H1 (cell line): ENCODE measurements around the gene SHANK1. TPM values are rescaled to one million over a fixed set of nuclear protein-coding genes. Genes with fewer than 3 reads are reported as not detected.

ENCODE experiments used
- CTCF ChIA-PET: fragments of 300-600 bp; sonication (Branson Sonifier 250); formaldehyde crosslinking; loops from one replicate; lab custom pipeline; 2021; ENCODE audit not compliant: partially characterized antibody; lab: Charles Lee
- POLR2A ChIA-PET: fragments of 300-600 bp; sonication (Branson Sonifier 250); formaldehyde crosslinking; loops from one replicate; lab custom pipeline; 2021; ENCODE audit warnings: inconsistent platforms; ENCODE audit not compliant: partially characterized antibody; lab: Charles Lee
- DNase-seq, 2 experiments: peaks; one replicate each; pipeline versions ENCODE4 v3.0.0 to v3.0.0-alpha.2; 2010 to 2022; ENCODE audit warnings: low spot score in 2 of 2, low read depth in 1 of 2, mixed read lengths in 1 of 2
- FAIRE-seq: peaks from 2 replicates; lab custom pipeline; 2011; peaks lifted over from hg19 to GRCh38; lab: Jason Lieb, UNC
- H2AFZ ChIP-seq: 2 replicates; pipeline ENCODE4 v1.8.1; 2012; ENCODE audit warnings: low read length, inconsistent platforms
- H2AK5ac ChIP-seq: 2 replicates; pipeline ENCODE4 v1.6.1; 2013; ENCODE audit warnings: low read depth, low read length
- H2BK120ac ChIP-seq: replicated peaks from 2 replicates; pipeline ENCODE3; 2013; ENCODE audit warnings: low read depth, low read length, inconsistent platforms
- H2BK12ac ChIP-seq: 2 replicates; pipeline ENCODE4 v1.6.1; 2013; ENCODE audit warnings: low read depth, low read length
- H2BK15ac ChIP-seq: 2 replicates; pipeline ENCODE4 v1.6.1; 2013; ENCODE audit warnings: low read length
- H2BK20ac ChIP-seq: 2 replicates; pipeline ENCODE4 v1.6.1; 2013; ENCODE audit warnings: low read length
- H2BK5ac ChIP-seq: 2 replicates; pipeline ENCODE4 v1.6.1; 2013; ENCODE audit warnings: low read depth, low read length
- H3K14ac ChIP-seq: 2 replicates; pipeline ENCODE4 v1.6.1; 2013; ENCODE audit warnings: inconsistent platforms; ENCODE audit not compliant: insufficient read length
- H3K18ac ChIP-seq: 2 replicates; pipeline ENCODE4 v1.6.1; 2013; ENCODE audit warnings: low read length; ENCODE audit errors: extremely low read depth
- H3K23ac ChIP-seq: 2 replicates; pipeline ENCODE4 v1.6.1; 2013; ENCODE audit warnings: inconsistent platforms; ENCODE audit not compliant: insufficient read length
- H3K23me2 ChIP-seq: 2 replicates; pipeline ENCODE4 v1.6.1; 2013; ENCODE audit warnings: low read depth, low read length
- H3K27ac ChIP-seq: 2 replicates; pipeline ENCODE4 v1.6.1; 2011; ENCODE audit warnings: low read depth, low read length, inconsistent platforms
- H3K27me3 ChIP-seq, 4 experiments: replicated peaks in 1 of 4; 1 replicate in 1 of 4; 2 replicates in 3 of 4; pipeline versions ENCODE4 v1.6.1 to v1.8.1; 2011 to 2013; ENCODE audit warnings: low read length in 3 of 4, mild to moderate bottlenecking in 3 of 4, inconsistent platforms in 2 of 4, mixed read lengths in 2 of 4, moderate library complexity in 1 of 4; ENCODE audit not compliant: control insufficient read depth in 3 of 4, insufficient read depth in 3 of 4; ENCODE audit errors: extremely low read depth in 1 of 4
- H3K36me3 ChIP-seq, 4 experiments: 2 replicates each; pipeline versions ENCODE4 v1.6.1 to v1.8.1; 2011 to 2013; ENCODE audit warnings: mild to moderate bottlenecking in 4 of 4, low read length in 3 of 4, moderate library complexity in 2 of 4, control low read depth in 1 of 4, inconsistent platforms in 1 of 4; ENCODE audit not compliant: insufficient read depth in 4 of 4, control insufficient read depth in 2 of 4
- H3K4ac ChIP-seq: replicated peaks from 2 replicates; pipeline ENCODE3; 2013; ENCODE audit warnings: low read length, low read depth, mixed read lengths, inconsistent platforms; ENCODE audit not compliant: insufficient read length
- H3K4me1 ChIP-seq, 4 experiments: replicated peaks in 1 of 4; 1 replicate in 1 of 4; 2 replicates in 3 of 4; pipeline versions ENCODE4 v1.6.1 to v1.8.1; 2011 to 2013; ENCODE audit warnings: low read length in 3 of 4, inconsistent platforms in 2 of 4, mixed read lengths in 1 of 4; ENCODE audit not compliant: insufficient read depth in 4 of 4, control insufficient read depth in 3 of 4
- H3K4me2 ChIP-seq, 2 experiments: 2 replicates each; pipeline versions ENCODE4 v1.6.1 to v1.8.1; 2011 to 2013; ENCODE audit warnings: low read depth in 2 of 2, low read length in 2 of 2, control low read depth in 1 of 2, inconsistent platforms in 1 of 2, mild to moderate bottlenecking in 1 of 2; ENCODE audit not compliant: insufficient read depth in 1 of 2
- H3K4me3 ChIP-seq, 4 experiments: fragments of 200-600, 300-600 bp in 1 of 4; sonication (generic), shearing (Covaris generic), sonication (Bioruptor Twin) in 1 of 4; 2 replicates each; pipeline versions ENCODE4 v1.5.1 to v1.8.1; 2011 to 2016; ENCODE audit warnings: low read length in 4 of 4, low read depth in 3 of 4, control low read depth in 2 of 4, inconsistent platforms in 2 of 4, mild to moderate bottlenecking in 2 of 4, mixed read lengths in 1 of 4, moderate library complexity in 1 of 4; ENCODE audit not compliant: insufficient read depth in 2 of 4; ENCODE audit errors: extremely low read depth in 1 of 4
- H3K56ac ChIP-seq: replicated peaks from 2 replicates; pipeline ENCODE3; 2013; ENCODE audit warnings: low read depth, mild to moderate bottlenecking, mixed read lengths, low read length, inconsistent platforms; ENCODE audit not compliant: insufficient read length
- H3K79me1 ChIP-seq: 2 replicates; pipeline ENCODE4 v1.6.1; 2013; ENCODE audit warnings: low read depth, low read length, control low read depth
- H3K79me2 ChIP-seq, 2 experiments: 2 replicates each; pipeline versions ENCODE4 v1.6.1 to v1.8.1; 2012 to 2013; ENCODE audit warnings: low read length in 2 of 2, mild to moderate bottlenecking in 2 of 2, inconsistent platforms in 1 of 2; ENCODE audit not compliant: insufficient read depth in 2 of 2, control insufficient read depth in 1 of 2
- H3K9ac ChIP-seq, 4 experiments: replicated peaks in 1 of 4; 1 replicate in 1 of 4; 2 replicates in 3 of 4; pipeline versions ENCODE4 v1.6.1 to v1.8.1; 2011 to 2013; ENCODE audit warnings: low read depth in 3 of 4, low read length in 3 of 4, control low read depth in 2 of 4, mild to moderate bottlenecking in 2 of 4, moderate library complexity in 2 of 4, inconsistent platforms in 1 of 4; ENCODE audit errors: extremely low read depth in 1 of 4
- H3K9me3 ChIP-seq, 2 experiments: 2 replicates each; pipeline versions ENCODE4 v1.6.1 to v1.8.1; 2012 to 2013; ENCODE audit warnings: mild to moderate bottlenecking in 2 of 2, moderate library complexity in 2 of 2, control low read depth in 1 of 2, inconsistent platforms in 1 of 2, low read depth in 1 of 2, low read length in 1 of 2, mixed read lengths in 1 of 2; ENCODE audit not compliant: insufficient read depth in 2 of 2
- H4K20me1 ChIP-seq, 2 experiments: replicated peaks in 1 of 2; 2 replicates each; pipeline versions ENCODE3 to v1.8.1; 2011 to 2013; ENCODE audit warnings: inconsistent platforms in 2 of 2, low read length in 2 of 2, mild to moderate bottlenecking in 1 of 2; ENCODE audit not compliant: insufficient read depth in 2 of 2, control insufficient read depth in 1 of 2
- H4K5ac ChIP-seq: 2 replicates; pipeline ENCODE4 v1.6.1; 2013; ENCODE audit warnings: low read length, low read depth, mixed read lengths, inconsistent platforms; ENCODE audit not compliant: insufficient read length
- H4K8ac ChIP-seq: 2 replicates; pipeline ENCODE4 v1.8.0; 2013; ENCODE audit warnings: mild to moderate bottlenecking, moderate library complexity, low read length, inconsistent platforms; ENCODE audit not compliant: insufficient read depth; ENCODE audit errors: extremely low read depth
- H4K91ac ChIP-seq: replicated peaks from 2 replicates; pipeline ENCODE3; 2013; ENCODE audit warnings: low read length, mixed read lengths, inconsistent platforms; ENCODE audit not compliant: insufficient read length
- EZH2 ChIP-seq: fragments of 200-600 bp; sonication (generic); IDR thresholded peaks from 2 replicates; pipeline ENCODE4 v1.7.1; 2012; ENCODE audit warnings: low read depth, mild to moderate bottlenecking, moderate library complexity, low read length, inconsistent platforms; ENCODE audit not compliant: severe bottlenecking
- SRF ChIP-seq: IDR thresholded peaks from 2 replicates; pipeline ENCODE4 v1.6.1; 2011; ENCODE audit warnings: mild to moderate bottlenecking, low read depth, low read length, moderate library complexity
- WGBS, 2 experiments: shearing (Covaris generic) in 1 of 2; methylation state at CpG; one replicate each; pipeline versions ENCODE4 v1.1.6 to v1.1.7; 2013 to 2015; ENCODE audit warnings: low lambda C conversion rate in 2 of 2, mixed read lengths in 2 of 2, inconsistent platforms in 1 of 2, low coverage in 1 of 2, missing lambda C conversion rate in 1 of 2; ENCODE audit not compliant: insufficient replicate concordance in 2 of 2, insufficient coverage in 1 of 2, insufficient read length in 1 of 2; ENCODE audit errors: extremely low coverage in 1 of 2, missing lambda C conversion rate in 1 of 2; 5-methylcytosine and 5-hydroxymethylcytosine counted together
- polyA plus RNA-seq, 7 experiments: library from polyadenylated mRNA; depleted of rRNA in 3 of 7; stranded (reverse) in 5 of 7; unstranded in 2 of 7; fragments of >200 nt in 5 of 7; fragments of 200-250 nt in 2 of 7; gene quantifications; 1 replicate in 5 of 7; 2 replicates in 1 of 7; 4 replicates in 1 of 7; pipeline versions ENCODE4 v1.2.1 to v1.2.3, GENCODE V29; 2011 to 2013; ENCODE audit warnings: missing spikeins in 2 of 7, mixed read lengths in 2 of 7
- total RNA-seq: library from RNA; stranded (reverse); fragmentation: NEBNext Ultra II Directional; extraction: Animal tissue kit (Norgen Biotek cat#: 25700); gene quantifications from 2 replicates; pipeline ENCODE4 v1.2.1, GENCODE V29; 2021

SHANK1 gene
- total and polyA plus RNA-seq, 2 of the 8 experiments (the other 6 are each of a cell fraction or from before 2014, with no cell fraction given): 1.1 to 3.7 TPM

- H3K4me3 ChIP-seq: peak overlapping the region in 1 of 4 experiments; percentile 6; a peak in 1 of 8 replicates
- FAIRE-seq: no peak
Measured at GRCh38 chr19:50722201-50723013, 2.8 kb upstream of the SHANK1 start.

More at GRCh38 chr19:50722201-50723013, 2.8 kb upstream of the SHANK1 start:
- WGBS, 2 experiments: 72% methylated on average over 14 of the region's 15 CpGs; no CpG with 5 or more reads in 1 of the 2 experiments
- Histone ChIP-seq H3K79me1 (no peaks in the 10 kb centered on the region), H3K27me3 (peaks cover 4 to 42% (median 26%) of the 10 kb centered on the region in 4 experiments), H4K91ac (peak overlapping the region; percentile 47), H3K14ac (no peak overlapping the region), H2BK15ac (peak overlapping the region; percentile 74; the same call in 1 of the 2 replicates), H3K27ac (no peak overlapping the region), H2AFZ (no peak overlapping the region), H2BK20ac (peak overlapping the region; percentile 74), H4K8ac (no peak overlapping the region), H4K20me1 (peaks cover 1 to 5% of the 10 kb centered on the region in 2 experiments), H2AK5ac (no peak overlapping the region; the same call in 1 of the 2 replicates), H3K18ac (peak overlapping the region; percentile 57), H3K4me2 (peak overlapping the region; percentile 11 to 82; a peak in 3 of 4 replicates), H2BK12ac (peak overlapping the region; percentile 19; the same call in 1 of the 2 replicates), H3K4ac (no peak overlapping the region), H3K9me3 (no peaks in the 10 kb centered on the region), H4K5ac (no peak overlapping the region), H2BK5ac (peak overlapping the region; percentile 24; the same call in 1 of the 2 replicates), H3K23me2 (peaks cover 15% of the 10 kb centered on the region), H3K23ac (no peak overlapping the region), H3K56ac (no peak overlapping the region), H3K79me2 (peaks cover 0 to 5% of the 10 kb centered on the region in 2 experiments; a peak in 1 of 4 replicates), H3K36me3 (no peaks in the 10 kb centered on the region), H3K9ac (no peak overlapping the region), H2BK120ac (no peak overlapping the region), H3K4me1 (peaks cover 4 to 36% (median 23%) of the 10 kb centered on the region in 4 experiments)
- ChIA-PET CTCF (interaction anchor here (0.6 to 6.2 kb wide), 21 partner anchors 8 to 1000 kb away, joined by 3 to 134 read pairs (median 4); partner anchors contain the start of gene GPR32), POLR2A (interaction anchor here (1.2 to 11.8 kb wide), 8 partner anchors 10 to 83 kb away, joined by 3 to 72 read pairs (median 4); no protein-coding TSS in a partner anchor)
- no peak for DNase-seq
- TF ChIP-seq SRF (no peak), EZH2 (peak; percentile 28)
